NCI-H82 treated with DMSO at 0.1 percent for 48 hours (cell line): ENCODE measurements around the gene BHLHA9.

Source experiments
- DNase-seq: peaks from one replicate; lab custom pipeline; 2025; ENCODE audit not compliant: unreplicated experiment; lab: John Stamatoyannopoulos, UW

Gene BHLHA9

DNA sequence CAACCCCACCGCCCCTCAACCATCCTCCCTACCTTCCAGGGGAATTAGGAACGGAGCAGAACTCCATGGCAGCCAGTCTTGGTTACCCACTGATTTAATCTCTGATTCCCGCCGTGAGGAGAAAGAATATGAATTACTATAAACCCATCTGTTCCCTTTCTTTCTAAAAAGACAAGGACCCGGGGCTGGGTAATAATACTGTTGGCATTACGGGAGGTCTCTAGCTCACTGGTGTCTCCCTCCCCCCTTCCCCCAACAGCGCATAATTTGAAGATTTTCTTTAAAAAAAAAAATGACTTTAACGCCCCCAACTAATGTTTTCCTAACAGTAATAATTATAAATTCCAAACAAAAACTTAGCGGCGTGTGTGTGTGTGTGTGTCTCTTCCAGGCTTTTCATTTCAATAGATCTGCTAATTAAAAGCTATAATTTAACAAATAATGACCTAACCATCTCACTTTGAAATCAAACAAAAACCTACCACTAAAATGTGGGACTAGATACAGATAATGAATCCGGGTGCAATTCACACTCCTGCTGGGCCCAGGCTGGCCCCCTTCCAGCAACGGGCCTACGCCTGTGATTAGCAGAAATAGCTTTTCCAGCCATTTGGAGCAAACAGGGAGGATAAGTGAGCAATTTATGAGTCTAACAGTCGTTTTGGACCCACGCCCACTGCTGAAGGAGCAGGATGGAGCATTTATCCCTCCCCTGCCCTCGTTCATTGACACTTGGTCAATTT lies 18.2 kb upstream of the BHLHA9 start:
- no peak for DNase-seq

DNA sequence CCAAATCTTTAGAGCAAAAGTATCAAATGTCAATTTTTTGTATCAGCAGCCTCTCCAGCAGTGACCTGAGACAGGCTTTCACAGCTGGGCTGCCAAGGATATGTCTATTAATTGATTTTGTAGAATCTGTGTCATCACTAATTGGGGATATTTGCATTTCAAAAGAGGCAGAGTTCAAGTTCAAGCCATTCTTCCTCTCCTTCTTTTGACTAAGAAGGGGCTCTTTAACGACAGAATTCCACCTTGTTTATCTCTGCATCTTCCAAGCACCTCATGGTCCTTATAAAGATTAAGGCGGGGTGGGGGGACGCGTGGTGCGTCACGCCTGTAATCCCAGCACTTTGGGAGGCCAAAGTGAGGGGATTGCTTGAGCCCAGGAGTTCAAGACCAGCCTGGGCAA lies 15.2 kb upstream of the BHLHA9 start:
- no peak for DNase-seq

DNA sequence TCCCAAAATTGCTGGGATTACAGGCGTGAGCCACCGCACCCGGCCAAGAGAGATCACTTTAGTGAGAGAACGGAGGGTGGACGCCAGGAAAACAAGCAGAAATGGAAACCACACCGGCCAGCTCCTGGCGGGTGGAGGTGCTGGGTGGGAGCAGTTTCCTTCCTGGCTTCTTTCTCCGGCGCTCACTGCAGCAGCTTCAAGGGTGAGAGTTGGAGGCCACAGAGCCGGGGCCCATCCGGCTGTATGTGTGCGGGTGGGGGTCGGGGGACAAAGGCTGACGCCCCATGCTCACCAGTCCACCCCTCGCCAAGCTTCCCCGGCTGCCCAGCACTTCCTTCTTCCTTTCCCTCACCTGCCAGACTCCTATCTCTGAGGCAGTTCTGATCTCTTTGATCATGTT lies 13.5 kb upstream of the BHLHA9 start:
- DNase-seq, result no peak

- DNase-seq, result no peak
Measured at GRCh38 chr17:1260086-1260769, 10.0 kb upstream of the BHLHA9 start.

GRCh38 chr17:1260770-1261161 lies 9.5 kb upstream of the BHLHA9 start:
- no peak for DNase-seq

DNA sequence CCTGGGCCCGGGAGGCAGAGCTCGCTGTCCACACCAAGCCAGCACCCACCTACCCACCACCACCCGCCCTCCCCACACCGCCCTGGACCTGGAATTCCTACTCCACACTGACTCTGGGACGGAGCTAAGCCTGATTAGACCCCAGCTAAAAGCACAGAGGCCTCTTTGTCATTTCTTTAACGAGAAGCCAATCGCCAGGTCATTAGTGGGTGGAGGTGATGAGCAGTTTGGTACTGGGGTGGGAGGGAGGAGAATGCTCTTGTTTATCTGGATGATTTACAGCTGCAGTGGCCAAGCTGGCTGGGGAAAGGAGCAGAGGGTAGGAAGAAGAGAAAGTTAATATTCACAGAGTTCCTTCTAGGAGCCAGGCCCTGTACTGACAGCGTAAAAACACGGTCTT lies 6.0 kb upstream of the BHLHA9 start:
- DNase-seq, result peak; percentile 25

GRCh38 chr17:1267471-1267943 lies 2.7 kb upstream of the BHLHA9 start:
- DNase-seq, result no peak

DNA sequence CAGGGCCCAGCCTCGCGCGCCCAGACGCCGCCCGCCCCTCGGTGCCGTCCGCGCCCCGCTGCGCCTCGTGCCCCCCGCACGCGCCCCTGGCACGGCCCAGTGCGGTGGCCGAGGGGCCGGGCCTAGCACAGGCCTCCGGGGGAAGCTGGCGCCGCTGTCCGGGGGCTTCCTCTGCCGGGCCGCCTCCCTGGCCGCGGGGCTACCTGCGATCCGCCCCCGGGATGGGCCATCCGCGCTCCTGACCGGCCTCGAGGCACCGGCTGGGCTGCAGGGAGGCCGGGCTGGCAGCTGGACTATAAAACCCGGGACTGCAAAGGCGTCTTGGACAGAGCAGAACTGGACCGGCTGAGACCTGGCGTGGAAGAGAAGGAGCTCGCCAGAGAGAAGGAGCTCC lies 783 bp downstream of the BHLHA9 start:
- no peak for DNase-seq

- no peak for DNase-seq
Measured at GRCh38 chr17:1271441-1271840, 1.2 kb downstream of the BHLHA9 start.

- DNase-seq, result no peak
Measured at GRCh38 chr17:1272701-1273100, 2.5 kb downstream of the BHLHA9 start.

DNA sequence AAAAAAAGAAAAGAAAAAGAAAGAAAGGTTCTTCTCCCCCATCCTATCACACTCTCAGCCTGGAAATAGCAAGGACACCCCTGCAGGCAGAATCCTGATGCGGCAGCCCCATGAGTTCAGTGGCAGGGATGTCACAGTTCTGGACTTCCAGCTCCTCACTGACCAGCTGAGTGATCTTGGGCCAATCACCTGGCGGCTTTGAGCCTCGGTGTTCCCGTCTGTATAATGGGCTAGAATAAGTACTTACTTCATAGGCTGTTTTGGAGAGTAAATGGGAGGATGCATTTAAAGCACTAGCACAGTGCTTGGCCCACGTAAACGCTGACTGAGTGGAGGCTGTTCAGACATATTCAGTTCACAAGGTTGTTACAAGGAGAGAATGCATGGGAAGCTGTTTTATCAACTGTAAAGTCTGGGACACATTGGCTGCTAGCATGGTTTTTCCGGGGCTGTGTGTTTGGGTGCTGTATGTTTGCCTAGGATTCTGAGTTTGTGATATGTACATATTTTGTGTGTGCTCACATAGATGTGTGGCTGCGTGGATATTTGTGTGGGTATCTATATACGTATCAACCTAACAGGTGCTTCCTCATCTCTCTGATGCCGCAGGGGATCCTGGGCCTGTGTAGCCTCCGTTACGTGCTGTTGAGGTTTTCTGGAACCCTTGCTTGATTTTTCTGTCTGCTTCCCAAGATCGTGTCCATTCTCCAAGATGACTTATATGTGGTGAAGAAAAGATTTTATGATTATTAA lies 3.4 kb downstream of the BHLHA9 start:
- DNase-seq, result no peak

DNA sequence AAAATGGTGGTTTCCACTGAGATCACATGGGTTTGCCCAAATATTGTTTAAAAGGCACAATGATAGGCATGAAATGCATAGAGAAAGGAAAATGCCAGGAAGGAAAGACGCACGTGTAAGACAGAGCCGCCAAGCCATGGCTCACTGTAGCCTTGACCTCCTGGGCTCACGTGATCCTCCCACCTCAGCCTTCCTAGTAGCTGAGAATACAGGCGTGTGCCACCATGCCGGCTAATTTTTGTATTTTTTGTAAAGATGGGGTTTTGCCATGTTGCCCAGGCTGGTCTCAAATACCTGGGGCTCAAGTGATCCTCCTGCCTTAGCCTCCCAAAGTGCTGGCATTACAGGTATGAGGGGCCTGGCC lies 4.0 kb downstream of the BHLHA9 start:
- no peak for DNase-seq

- DNase-seq, result no peak
Measured at GRCh38 chr17:1275205-1275961, 5.1 kb downstream of the BHLHA9 start.

GRCh38 chr17:1275962-1276736 lies 5.9 kb downstream of the BHLHA9 start:
- DNase-seq, result peak; percentile 22

DNA sequence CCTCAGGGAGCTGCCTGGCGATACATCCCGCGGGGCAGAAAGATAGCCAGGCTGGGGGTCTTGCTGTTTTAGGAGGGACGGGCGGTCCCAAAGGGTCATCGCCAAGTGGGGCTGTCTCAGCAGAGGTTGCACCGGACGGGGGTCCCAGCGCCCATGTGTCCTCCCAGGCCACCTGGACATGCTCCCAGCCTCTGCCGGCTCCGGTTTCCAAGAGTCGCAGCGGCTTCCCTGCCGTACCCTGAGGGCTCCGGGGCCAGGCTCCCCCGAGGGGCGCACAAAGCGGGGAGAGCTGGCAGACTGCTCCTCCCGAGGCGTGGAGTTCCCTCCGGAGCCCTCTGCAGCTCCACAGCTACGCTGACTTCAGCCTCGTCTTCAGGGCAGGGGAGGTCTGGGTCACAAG lies 10.4 kb downstream of the BHLHA9 start:
- no peak for DNase-seq

- DNase-seq, result no peak
Measured at GRCh38 chr17:1286379-1287106, 16.3 kb downstream of the BHLHA9 start.

GRCh38 chr17:1289695-1290094 lies 19.5 kb downstream of the BHLHA9 start:
- no peak for DNase-seq

GRCh38 chr17:1290676-1291075 lies 20.4 kb downstream of the BHLHA9 start:
- no peak for DNase-seq

DNA sequence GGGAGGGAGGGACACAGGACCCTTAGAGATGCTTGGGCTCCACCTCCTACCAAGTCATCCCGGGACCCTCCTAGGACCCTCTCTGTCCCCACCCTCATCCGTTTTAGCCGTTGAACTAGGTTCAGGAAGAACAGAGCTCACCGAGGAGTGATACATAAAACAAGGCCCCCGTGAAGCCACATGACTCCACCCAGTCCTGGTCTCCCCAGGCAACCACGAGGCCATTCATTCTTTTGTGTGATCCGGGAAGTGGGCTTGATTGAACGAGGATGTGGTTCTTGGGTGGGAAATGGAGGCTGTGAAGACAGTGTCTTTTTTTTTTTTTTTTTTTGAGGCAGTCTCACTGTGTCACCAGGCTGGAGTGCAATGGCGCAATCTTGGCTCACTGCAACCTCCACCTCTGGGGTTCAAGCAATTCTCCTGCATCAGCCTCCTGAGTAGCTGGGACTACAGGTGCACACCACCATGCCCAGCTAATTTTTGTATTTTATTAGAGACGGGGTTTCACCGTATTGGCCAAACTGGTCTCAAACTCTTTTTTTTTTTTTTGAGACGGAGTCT lies 24.0 kb downstream of the BHLHA9 start:
- no peak for DNase-seq

DNA sequence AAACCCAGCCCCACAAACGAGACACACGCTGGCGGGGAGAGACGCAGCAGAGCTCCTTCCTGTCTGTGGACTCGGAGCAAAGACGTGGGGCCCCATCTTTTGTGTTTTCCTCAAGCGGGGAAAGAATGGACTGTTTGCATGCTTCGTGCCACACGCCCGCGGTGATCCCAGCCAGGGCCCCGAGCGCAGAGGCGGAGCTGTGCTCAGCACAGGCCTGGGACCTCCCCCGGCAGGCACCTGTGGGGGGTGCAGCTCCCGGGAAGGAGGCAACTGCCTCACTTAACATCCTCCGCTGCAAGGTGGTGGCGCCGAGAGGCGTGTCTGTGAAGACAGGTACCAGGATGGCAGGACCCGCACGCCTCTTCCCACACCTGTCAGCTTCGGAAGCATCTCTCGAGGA lies 28.4 kb downstream of the BHLHA9 start:
- DNase-seq, result no peak
